Calu3 (cell line): ENCODE measurements around the gene RB1. TPM values are rescaled to one million over a fixed set of nuclear protein-coding genes. Genes with fewer than 3 reads are reported as not detected.

Experiments used
- BruUV-seq: library from RNA; stranded (reverse); fragments of 400-500 nt; replicated peaks from 2 replicates; lab custom pipeline; 2021; lab: Mats Ljungman, UMichigan
- CTCF ChIA-PET: fragments of 300-600 bp; sonication (Branson Sonifier 250); formaldehyde crosslinking; loops from one replicate; lab custom pipeline; 2022; ENCODE audit warnings: antibody characterized with exemption; lab: Charles Lee
- DNase-seq: peaks from one replicate; pipeline ENCODE4 v3.0.0; 2022
- H3K27ac Mint-ChIP-seq: one replicate; pipeline ENCODE4 v1.8.0; 2022; ENCODE audit warnings: mixed read lengths; ENCODE audit not compliant: unreplicated experiment
- H3K27me3 Mint-ChIP-seq: one replicate; pipeline ENCODE4 v1.8.0; 2022; ENCODE audit warnings: mixed read lengths; ENCODE audit not compliant: unreplicated experiment
- H3K36me3 Mint-ChIP-seq: one replicate; pipeline ENCODE4 v1.8.0; 2022; ENCODE audit warnings: mild to moderate bottlenecking, moderate library complexity, mixed read lengths; ENCODE audit not compliant: insufficient read depth, unreplicated experiment
- H3K4me1 Mint-ChIP-seq: one replicate; pipeline ENCODE4 v1.8.0; 2022; ENCODE audit warnings: mild to moderate bottlenecking, low read depth, mixed read lengths; ENCODE audit not compliant: unreplicated experiment
- H3K4me3 Mint-ChIP-seq: one replicate; pipeline ENCODE4 v1.8.0; 2022; ENCODE audit warnings: mild to moderate bottlenecking, low read depth, moderate library complexity, mixed read lengths; ENCODE audit not compliant: unreplicated experiment
- H3K9me3 Mint-ChIP-seq: one replicate; pipeline ENCODE4 v1.8.0; 2022; ENCODE audit warnings: low read depth, mixed read lengths; ENCODE audit not compliant: unreplicated experiment
- CTCF ChIP-seq: fragments of 200-600 bp; IDR thresholded peaks from one replicate; pipeline ENCODE4 v1.8.0; 2022; ENCODE audit warnings: antibody characterized with exemption; ENCODE audit not compliant: unreplicated experiment
- intact Hi-C: fragments of 100-400 bp; cut with micrococcal nuclease; formaldehyde crosslinking; loops from one replicate; pipeline ENCODE4 v1.10.0; 2022; ENCODE audit not compliant: unreplicated experiment
- total RNA-seq: library from RNA; stranded (reverse); gene quantifications from 2 replicates; pipeline ENCODE4 v1.2.3, GENCODE V29; 2022

Gene RB1
- total RNA-seq, 1 experiment from 2014 or later = 38.8 TPM

GRCh38 chr13:48475230-48475629, 171.7 kb downstream of the RB1 start:
- Mint-ChIP-seq H3K9me3 (no peaks in the 10 kb centered on the region), H3K36me3 (peaks cover 7% of the 10 kb centered on the region), H3K4me1 (no peaks in the 10 kb centered on the region), H3K27me3 (no peaks in the 10 kb centered on the region), H3K4me3 (no peak overlapping the region), H3K27ac (no peak overlapping the region)
- intact Hi-C loops = no loop called here
- no peak for TF ChIP-seq CTCF
- CTCF ChIA-PET = no interaction called here
- DNase-seq = no peak
- BruUV-seq = no TSS peak

- no peak for DNase-seq
- intact Hi-C loops = no loop called here
- Mint-ChIP-seq H3K4me1 (no peaks in the 10 kb centered on the region), H3K9me3 (no peaks in the 10 kb centered on the region), H3K4me3 (no peak overlapping the region), H3K36me3 (peaks cover 7% of the 10 kb centered on the region), H3K27me3 (no peaks in the 10 kb centered on the region), H3K27ac (no peak overlapping the region)
- CTCF ChIA-PET = no interaction called here
- BruUV-seq = no TSS peak
- no peak for TF ChIP-seq CTCF
Observed at GRCh38 chr13:48476215-48476614, 172.7 kb downstream of the RB1 start.

GRCh38 chr13:48476686-48477085, 173.1 kb downstream of the RB1 start:
- Mint-ChIP-seq H3K4me1 (no peaks in the 10 kb centered on the region), H3K36me3 (peaks cover 7% of the 10 kb centered on the region), H3K27ac (no peak overlapping the region), H3K27me3 (no peaks in the 10 kb centered on the region), H3K9me3 (no peaks in the 10 kb centered on the region), H3K4me3 (no peak overlapping the region)
- DNase-seq = no peak
- BruUV-seq = no TSS peak
- TF ChIP-seq CTCF = no peak
- intact Hi-C loops = no loop called here
- CTCF ChIA-PET = no interaction called here

- Mint-ChIP-seq H3K36me3 (peaks cover 7% of the 10 kb centered on the region), H3K27me3 (no peaks in the 10 kb centered on the region), H3K27ac (no peak overlapping the region), H3K4me1 (no peaks in the 10 kb centered on the region), H3K4me3 (no peak overlapping the region), H3K9me3 (no peaks in the 10 kb centered on the region)
- DNase-seq = no peak
- no peak for TF ChIP-seq CTCF
- intact Hi-C loops = no loop called here
- BruUV-seq = no TSS peak
- CTCF ChIA-PET = no interaction called here
Observed at GRCh38 chr13:48477191-48477855, 173.8 kb downstream of the RB1 start.
